ENCODE data around the gene PODXL2. TPM values are rescaled to one million over a fixed set of nuclear protein-coding genes. Genes with fewer than 3 reads are reported as not detected.
"Not testable (repeated sequence)": the region's sequence is repeated elsewhere in the genome, so short reads cannot be mapped to it uniquely, and the experiment has no call there.

Gene PODXL2
- total RNA-seq, 1 donor from 2014 or later: 10.7 TPM

DNA sequence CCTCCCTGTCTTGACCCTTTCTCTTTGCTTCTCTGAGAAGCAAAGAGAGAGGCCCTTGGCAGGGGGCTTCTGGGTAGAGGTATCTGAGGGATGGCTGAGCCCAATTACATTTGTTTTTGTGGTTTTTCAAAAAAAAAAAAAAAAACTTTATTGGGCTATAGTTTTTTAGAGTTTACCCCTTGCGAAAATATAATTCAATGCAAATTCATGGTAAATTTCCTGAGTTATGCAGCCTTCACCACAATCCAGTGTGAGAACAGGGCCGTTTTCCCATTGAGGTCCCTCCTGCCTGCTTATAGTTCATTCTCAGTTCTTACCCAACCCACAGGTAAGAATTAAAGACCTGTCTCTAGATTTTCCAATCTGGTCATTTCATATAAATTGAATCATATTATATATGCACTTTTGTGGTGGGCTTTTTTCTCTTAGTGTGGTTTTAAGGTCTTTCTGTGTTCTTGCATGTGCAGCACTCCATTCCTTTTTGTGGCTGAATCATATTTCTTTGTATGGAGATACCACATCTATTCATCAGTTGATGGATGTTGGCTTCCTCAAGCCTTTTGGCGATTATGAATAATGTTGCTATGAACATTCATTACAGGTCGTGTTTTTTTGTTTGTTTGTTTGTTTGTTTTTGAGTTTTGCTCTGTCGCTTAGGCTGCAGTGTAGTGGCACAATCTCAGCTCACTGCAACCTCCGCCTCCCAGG is 28.1 kb upstream of the PODXL2 start:
- H3K4me1 Mint-ChIP-seq (ENCODE audit: low read depth): peaks cover 6% of the 10 kb centered on the region
- no peaks in the 10 kb centered on the region for H3K9me3 Mint-ChIP-seq (ENCODE audit: low read depth)
- peaks cover 6% of the 10 kb centered on the region for H3K36me3 Mint-ChIP-seq (ENCODE audit: low read depth)
- no peak overlapping the region for H3K4me3 Mint-ChIP-seq (ENCODE audit: unreplicated experiment)
- DNase-seq (ENCODE audit: low spot score): no peak
- H3K27me3 Mint-ChIP-seq (ENCODE audit: low read depth): no peaks in the 10 kb centered on the region
- no peak overlapping the region for H3K27ac Mint-ChIP-seq (ENCODE audit: unreplicated experiment)
- no peak for TF ChIP-seq CTCF (IDR thresholded peaks at IDR 0.05)

DNA sequence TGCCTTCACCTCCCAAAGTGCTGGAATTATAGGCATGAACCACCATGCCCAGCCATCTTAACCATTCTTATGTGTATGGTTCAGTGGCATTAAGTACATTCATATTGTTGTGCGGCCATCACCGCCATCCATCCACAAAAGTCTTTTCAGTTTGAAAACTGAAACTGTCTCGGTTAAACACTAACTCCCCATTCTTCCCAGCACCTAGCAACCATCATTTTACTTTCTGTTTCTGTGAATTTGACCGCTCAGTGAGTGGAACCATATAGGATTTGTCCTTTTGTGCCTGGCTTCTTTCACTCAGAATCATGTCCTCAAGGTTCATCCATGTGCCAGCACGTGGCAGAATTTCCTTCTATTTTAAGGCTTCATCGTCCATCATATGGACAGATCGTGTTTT is 24.9 kb upstream of the PODXL2 start:
- no peak for DNase-seq (ENCODE audit: low spot score)
- H3K27ac Mint-ChIP-seq (ENCODE audit: unreplicated experiment): no peak overlapping the region
- no peaks in the 10 kb centered on the region for H3K27me3 Mint-ChIP-seq (ENCODE audit: low read depth)
- peaks cover 26% of the 10 kb centered on the region for H3K36me3 Mint-ChIP-seq (ENCODE audit: low read depth)
- no peak for TF ChIP-seq CTCF (IDR thresholded peaks at IDR 0.05)
- no peaks in the 10 kb centered on the region for H3K4me1 Mint-ChIP-seq (ENCODE audit: low read depth)
- no peak overlapping the region for H3K4me3 Mint-ChIP-seq (ENCODE audit: unreplicated experiment)
- H3K9me3 Mint-ChIP-seq (ENCODE audit: low read depth): no peaks in the 10 kb centered on the region

DNA sequence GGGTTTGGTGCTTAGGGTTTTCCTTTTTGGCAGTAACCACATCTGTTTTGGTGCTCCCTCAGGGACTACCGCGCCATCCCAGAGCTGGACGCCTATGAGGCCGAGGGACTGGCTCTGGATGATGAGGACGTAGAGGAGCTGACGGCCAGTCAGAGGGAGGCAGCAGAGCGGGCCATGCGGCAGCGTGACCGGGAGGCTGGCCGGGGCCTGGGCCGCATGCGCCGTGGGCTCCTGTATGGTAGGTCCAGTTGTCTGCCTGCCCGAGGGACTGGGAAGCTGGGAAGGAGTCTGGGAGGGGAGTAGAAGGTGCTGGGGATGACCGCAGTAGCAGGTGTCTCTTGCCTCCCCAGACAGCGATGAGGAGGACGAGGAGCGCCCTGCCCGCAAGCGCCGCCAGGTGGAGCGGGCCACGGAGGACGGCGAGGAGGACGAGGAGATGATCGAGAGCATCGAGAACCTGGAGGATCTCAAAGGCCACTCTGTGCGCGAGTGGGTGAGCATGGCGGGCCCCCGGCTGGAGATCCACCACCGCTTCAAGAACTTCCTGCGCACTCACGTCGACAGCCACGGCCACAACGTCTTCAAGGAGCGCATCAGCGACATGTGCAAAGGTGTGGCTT is 24.3 kb upstream of the PODXL2 start:
- Mint-ChIP-seq H3K36me3 (ENCODE audit: low read depth) (peaks cover 28% of the 10 kb centered on the region), H3K4me1 (ENCODE audit: low read depth) (no peaks in the 10 kb centered on the region), H3K27ac (ENCODE audit: unreplicated experiment) (no peak overlapping the region), H3K9me3 (ENCODE audit: low read depth) (no peaks in the 10 kb centered on the region), H3K4me3 (ENCODE audit: unreplicated experiment) (no peak overlapping the region), H3K27me3 (ENCODE audit: low read depth) (no peaks in the 10 kb centered on the region)
- no peak for TF ChIP-seq CTCF (IDR thresholded peaks at IDR 0.05)
- DNase-seq (ENCODE audit: low spot score): no peak

GRCh38 chr3:127605547-127605946 is 23.4 kb upstream of the PODXL2 start:
- DNase-seq (ENCODE audit: low spot score); H3K4me1 Mint-ChIP-seq (ENCODE audit: low read depth); H3K9me3 Mint-ChIP-seq (ENCODE audit: low read depth); H3K27ac Mint-ChIP-seq (ENCODE audit: unreplicated experiment); H3K4me3 Mint-ChIP-seq (ENCODE audit: unreplicated experiment); H3K27me3 Mint-ChIP-seq (ENCODE audit: low read depth): not testable (repeated sequence)
- H3K36me3 Mint-ChIP-seq (ENCODE audit: low read depth): peaks cover 30% of the 10 kb centered on the region

GRCh38 chr3:127606086-127606805 is 22.7 kb upstream of the PODXL2 start:
- peaks cover 31% of the 10 kb centered on the region for H3K36me3 Mint-ChIP-seq (ENCODE audit: low read depth)
- no peak for DNase-seq (ENCODE audit: low spot score)
- no peak overlapping the region for H3K27ac Mint-ChIP-seq (ENCODE audit: unreplicated experiment)
- H3K4me3 Mint-ChIP-seq (ENCODE audit: unreplicated experiment): no peak overlapping the region
- H3K9me3 Mint-ChIP-seq (ENCODE audit: low read depth): no peaks in the 10 kb centered on the region
- no peaks in the 10 kb centered on the region for H3K4me1 Mint-ChIP-seq (ENCODE audit: low read depth)
- no peak for TF ChIP-seq CTCF (IDR thresholded peaks at IDR 0.05)
- H3K27me3 Mint-ChIP-seq (ENCODE audit: low read depth): no peaks in the 10 kb centered on the region

Measured in chondrocyte (in vitro differentiated cells).